LoVo (cell line): ENCODE results near the gene NRXN3.

Experiments used
- DNase-seq: peaks from one replicate; pipeline ENCODE4 v3.0.0-alpha.2; 2016; ENCODE audit warnings: low spot score

The NRXN3 gene

GRCh38 chr14:79540394-79540793 is 1370.2 kb downstream of the NRXN3 start:
- DNase-seq = no peak

- no peak for DNase-seq
Observed at GRCh38 chr14:79542121-79542520, 1371.9 kb downstream of the NRXN3 start.

GRCh38 chr14:79543348-79543747 is 1373.2 kb downstream of the NRXN3 start:
- no peak for DNase-seq

- DNase-seq = no peak
Observed at GRCh38 chr14:79543967-79544697, 1374.0 kb downstream of the NRXN3 start.

GRCh38 chr14:79544698-79545070 is 1374.5 kb downstream of the NRXN3 start:
- no peak for DNase-seq

- DNase-seq = no peak
Observed at GRCh38 chr14:79548836-79549235, 1378.7 kb downstream of the NRXN3 start.

GRCh38 chr14:79549515-79549914 is 1379.3 kb downstream of the NRXN3 start:
- DNase-seq = no peak

GRCh38 chr14:79551523-79551922 is 1381.3 kb downstream of the NRXN3 start:
- no peak for DNase-seq

- peak; percentile 70 for DNase-seq
Observed at GRCh38 chr14:79552778-79553177, 1382.6 kb downstream of the NRXN3 start.

GRCh38 chr14:79554816-79555215 is 1384.6 kb downstream of the NRXN3 start:
- no peak for DNase-seq

GRCh38 chr14:79555429-79555828 is 1385.3 kb downstream of the NRXN3 start:
- DNase-seq = no peak

GRCh38 chr14:79557309-79557708 is 1387.1 kb downstream of the NRXN3 start:
- no peak for DNase-seq

GRCh38 chr14:79562185-79562584 is 1392.0 kb downstream of the NRXN3 start:
- no peak for DNase-seq

GRCh38 chr14:79564371-79564770 is 1394.2 kb downstream of the NRXN3 start:
- DNase-seq = no peak

- DNase-seq = no peak
Observed at GRCh38 chr14:79567306-79567705, 1397.1 kb downstream of the NRXN3 start.

- no peak for DNase-seq
Observed at GRCh38 chr14:79568594-79568993, 1398.4 kb downstream of the NRXN3 start.

- no peak for DNase-seq
Observed at GRCh38 chr14:79569072-79569471, 1398.9 kb downstream of the NRXN3 start.

GRCh38 chr14:79570648-79571047 is 1400.5 kb downstream of the NRXN3 start:
- DNase-seq = no peak

GRCh38 chr14:79571366-79571765 is 1401.2 kb downstream of the NRXN3 start:
- no peak for DNase-seq

GRCh38 chr14:79573486-79573885 is 1403.3 kb downstream of the NRXN3 start:
- DNase-seq = no peak

- DNase-seq = no peak
Observed at GRCh38 chr14:79575032-79575431, 1404.9 kb downstream of the NRXN3 start.

GRCh38 chr14:79576424-79576823 is 1406.3 kb downstream of the NRXN3 start:
- DNase-seq = no peak

- DNase-seq = no peak
Observed at GRCh38 chr14:79578470-79578869, 1408.3 kb downstream of the NRXN3 start.

- DNase-seq = no peak
Observed at GRCh38 chr14:79580414-79580813, 1410.2 kb downstream of the NRXN3 start.
